ENCODE data around the gene RRAGC. TPM values are rescaled to one million over a fixed set of nuclear protein-coding genes. Genes with fewer than 3 reads are reported as not detected.

RRAGC gene, protein sequence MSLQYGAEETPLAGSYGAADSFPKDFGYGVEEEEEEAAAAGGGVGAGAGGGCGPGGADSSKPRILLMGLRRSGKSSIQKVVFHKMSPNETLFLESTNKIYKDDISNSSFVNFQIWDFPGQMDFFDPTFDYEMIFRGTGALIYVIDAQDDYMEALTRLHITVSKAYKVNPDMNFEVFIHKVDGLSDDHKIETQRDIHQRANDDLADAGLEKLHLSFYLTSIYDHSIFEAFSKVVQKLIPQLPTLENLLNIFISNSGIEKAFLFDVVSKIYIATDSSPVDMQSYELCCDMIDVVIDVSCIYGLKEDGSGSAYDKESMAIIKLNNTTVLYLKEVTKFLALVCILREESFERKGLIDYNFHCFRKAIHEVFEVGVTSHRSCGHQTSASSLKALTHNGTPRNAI
- total RNA-seq = 19.5 and 20.4 TPM in 2 replicates

DNA sequence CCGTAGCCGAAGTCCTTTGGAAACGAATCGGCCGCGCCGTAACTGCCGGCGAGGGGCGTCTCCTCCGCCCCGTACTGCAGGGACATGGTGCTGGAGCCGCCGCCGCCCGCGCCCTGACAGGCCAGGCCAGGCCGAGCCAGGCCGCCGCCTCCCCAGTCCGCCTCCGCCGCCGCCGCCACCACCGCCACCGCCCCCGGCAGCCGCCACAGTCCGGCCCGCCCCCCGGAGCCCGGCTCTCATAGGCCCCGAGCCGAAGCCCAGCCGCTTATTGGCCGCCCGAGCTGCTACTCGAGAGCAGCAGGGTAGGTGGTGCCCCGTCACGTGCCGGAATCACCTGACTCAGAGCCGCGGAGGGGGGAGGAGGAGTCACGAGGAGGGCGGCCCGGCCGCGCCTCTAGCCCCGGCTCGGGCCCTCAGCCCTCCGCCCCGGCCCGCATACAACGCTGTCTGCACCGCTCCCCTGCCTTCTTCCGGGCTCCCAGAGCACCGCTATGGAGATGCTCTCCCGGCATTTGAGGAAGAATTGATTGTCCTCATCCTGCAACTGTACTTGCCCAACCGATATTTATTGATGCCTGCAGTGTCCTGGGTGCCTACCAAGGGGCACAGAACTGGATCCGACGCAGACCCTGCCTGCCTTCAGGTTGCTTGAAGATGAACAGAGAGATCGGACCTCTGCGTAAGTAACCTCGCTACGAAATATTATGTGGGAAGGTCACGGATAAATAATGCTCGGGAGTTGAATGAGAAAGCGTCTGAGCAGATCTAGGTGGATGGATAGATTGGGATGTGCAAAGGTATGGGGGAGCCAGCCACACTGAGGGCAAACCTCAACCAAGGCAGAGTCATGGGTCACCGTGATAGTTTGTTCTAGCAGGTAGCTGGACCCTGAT lies at the start of gene RRAGC:
Gene RRAGC (minus strand): TSS at position 212 of the 893 bp plus-strand sequence. CDS start 126 bp downstream, at position 86.

DNA sequence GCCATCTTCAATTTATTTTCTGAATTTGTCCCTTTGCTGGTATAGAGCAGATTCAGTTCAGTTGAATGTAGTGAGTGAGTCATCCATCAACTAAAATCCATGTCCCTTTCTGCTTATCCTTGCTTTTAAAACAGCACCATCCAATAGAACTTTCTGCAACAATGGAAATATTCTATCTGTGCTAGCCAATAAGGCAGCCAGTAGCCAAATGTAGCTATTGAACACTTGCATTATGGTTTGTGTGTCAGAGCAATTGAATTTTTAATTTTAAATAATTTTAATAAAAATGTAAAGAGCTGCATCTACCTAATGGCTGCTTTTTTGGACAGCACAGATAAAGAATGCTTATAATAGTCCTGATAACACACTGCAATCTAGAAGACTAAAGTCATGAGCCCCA lies 21.9 kb upstream of the RRAGC start, which contains the start of gene GJA9:
Gene GJA9 (minus strand): TSS at position 101 of the 400 bp plus-strand sequence. CDS start 5,489 bp downstream, outside the sequence.

DNA sequence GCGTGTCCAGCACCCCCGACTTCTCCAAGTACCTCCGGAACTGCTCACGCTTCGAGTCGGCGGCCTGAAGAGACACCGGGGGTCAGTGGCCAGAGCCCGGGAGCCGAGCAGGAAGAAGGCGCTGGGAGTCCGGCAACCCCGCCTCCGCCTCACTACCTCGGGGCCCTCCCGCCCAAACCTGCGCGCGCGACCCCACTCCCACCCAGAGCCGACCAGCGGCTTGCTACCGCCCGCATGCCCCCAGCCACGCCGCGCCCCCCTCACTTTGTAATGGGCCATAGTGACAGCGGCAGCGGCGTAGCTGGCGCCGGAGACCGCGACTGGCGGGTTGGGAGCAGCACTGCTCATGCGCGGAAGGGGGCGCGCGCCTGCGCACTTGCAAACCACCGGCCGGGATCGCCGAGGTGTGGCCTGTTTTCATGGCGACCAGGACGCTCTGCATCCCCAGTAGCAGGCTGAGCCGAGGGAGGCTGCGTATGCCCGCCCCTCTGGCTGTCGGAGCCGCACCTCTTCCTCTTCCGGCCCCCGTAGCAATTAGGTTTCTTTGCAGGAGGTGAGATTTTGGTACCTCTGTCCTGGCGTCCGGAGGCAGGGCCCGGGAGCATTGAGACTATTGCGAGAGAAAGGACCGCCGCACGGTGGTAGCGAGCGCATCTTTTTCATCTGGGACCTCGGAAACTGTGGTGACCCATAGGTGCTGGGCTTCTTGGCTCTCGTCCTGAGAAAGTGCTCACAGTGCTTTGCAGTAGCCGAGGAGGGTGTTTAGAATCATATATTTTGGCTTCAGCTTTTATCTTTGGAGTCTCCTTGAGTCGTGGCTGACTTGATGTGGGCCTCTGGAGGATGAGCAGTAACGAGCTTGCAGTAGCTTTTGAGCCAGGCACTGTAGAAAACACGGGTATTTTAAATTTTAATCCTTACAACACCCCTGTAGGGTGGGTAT lies 13.7 kb upstream of the RRAGC start, which contains the start of gene MYCBP:
Gene MYCBP (minus strand): TSS at position 322 of the 943 bp plus-strand sequence. CDS start 43 bp downstream, at position 279.

Small RNAs within 50 kb of the gene (small RNA-seq; reads per million reads assigned to genes)
- gene GJA9-MYCBP = not detected

Other genes with a start within 250 kb of the RRAGC start
- gene MYCBP, start 13.6 kb upstream of the RRAGC start, total RNA-seq = 2.6 and 6.2 TPM in 2 replicates
- under 0.01 and 0.12 TPM in 2 replicates for gene GJA9, start 21.8 kb upstream of the RRAGC start, total RNA-seq
- gene RHBDL2, start 82.1 kb upstream of the RRAGC start, total RNA-seq = 0.85 and 1.6 TPM in 2 replicates
- gene AKIRIN1, start 131.5 kb upstream of the RRAGC start, total RNA-seq = 40.1 and 51.1 TPM in 2 replicates
- 131 and 228 TPM in 2 replicates for gene NDUFS5, start 166.6 kb upstream of the RRAGC start, total RNA-seq

All from hair follicle dermal papilla cell (primary cell).